KBM-7 (cell line): ENCODE results near the gene COQ9.
"Not testable (repeated sequence)": the region's sequence is repeated elsewhere in the genome, so short reads cannot be mapped to it uniquely, and the experiment has no call there.

Experiments used
- DNase-seq: peaks from one replicate; pipeline ENCODE4 v3.0.0-alpha.2; 2015
- in situ Hi-C: fragments of 300-500 bp; cut with MboI; formaldehyde crosslinking; loops from 2 replicates; pipeline ENCODE4 v1.14.3; 2020; ENCODE audit warnings: low sequenced_read_pairs, low pct_unique_long_range_greater_than_20kb, mixed read lengths

Gene COQ9, protein sequence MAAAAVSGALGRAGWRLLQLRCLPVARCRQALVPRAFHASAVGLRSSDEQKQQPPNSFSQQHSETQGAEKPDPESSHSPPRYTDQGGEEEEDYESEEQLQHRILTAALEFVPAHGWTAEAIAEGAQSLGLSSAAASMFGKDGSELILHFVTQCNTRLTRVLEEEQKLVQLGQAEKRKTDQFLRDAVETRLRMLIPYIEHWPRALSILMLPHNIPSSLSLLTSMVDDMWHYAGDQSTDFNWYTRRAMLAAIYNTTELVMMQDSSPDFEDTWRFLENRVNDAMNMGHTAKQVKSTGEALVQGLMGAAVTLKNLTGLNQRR

DNA sequence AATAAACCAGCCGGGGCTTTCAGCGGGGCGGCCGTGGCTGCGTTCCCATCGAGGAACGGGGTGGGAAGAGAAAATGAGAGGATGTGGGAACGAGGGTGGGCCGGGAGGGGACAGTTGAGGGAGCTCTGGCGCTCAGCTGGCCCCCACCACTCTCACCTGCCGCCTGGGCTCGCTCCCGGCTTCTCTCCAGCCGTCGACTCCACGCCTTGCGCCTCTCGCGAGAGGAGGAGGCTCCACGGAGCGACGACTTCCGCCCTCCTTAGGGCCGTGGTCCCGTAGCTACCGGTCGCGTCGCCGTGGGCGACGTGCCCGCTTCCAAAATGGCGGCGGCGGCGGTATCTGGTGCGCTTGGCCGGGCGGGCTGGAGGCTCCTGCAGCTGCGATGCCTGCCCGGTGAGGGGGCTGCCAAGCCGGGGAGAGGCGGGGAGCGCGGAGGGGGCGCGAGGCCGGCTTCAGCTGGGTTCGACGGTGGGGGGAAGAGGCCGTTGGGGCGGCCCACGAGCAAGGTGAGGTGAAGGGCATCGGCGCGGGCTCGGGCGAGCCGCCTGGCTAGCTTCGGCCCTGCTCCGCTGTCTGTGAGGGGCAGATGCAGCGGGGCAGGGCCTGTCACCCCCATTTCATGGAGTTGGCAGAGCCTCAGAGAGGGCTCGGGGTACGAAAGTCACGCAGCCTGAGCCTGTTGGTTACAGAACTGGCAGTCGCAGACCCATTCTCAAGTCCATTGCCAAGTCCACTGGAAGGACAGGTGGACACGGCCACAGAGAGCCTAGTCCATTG lies at the start of gene COQ9, which contains the start of gene CIAPIN1:
Gene COQ9, plus strand, starts transcription at position 294 of the 777 bp plus-strand sequence. Its CDS starts 27 bp downstream, at position 321.
Gene CIAPIN1, minus strand, starts transcription at position 200 of the 777 bp plus-strand sequence. CDS start 6,457 bp downstream, outside the sequence.
- peak; percentile 92 for DNase-seq
- in situ Hi-C loops, result no loop called here

DNA sequence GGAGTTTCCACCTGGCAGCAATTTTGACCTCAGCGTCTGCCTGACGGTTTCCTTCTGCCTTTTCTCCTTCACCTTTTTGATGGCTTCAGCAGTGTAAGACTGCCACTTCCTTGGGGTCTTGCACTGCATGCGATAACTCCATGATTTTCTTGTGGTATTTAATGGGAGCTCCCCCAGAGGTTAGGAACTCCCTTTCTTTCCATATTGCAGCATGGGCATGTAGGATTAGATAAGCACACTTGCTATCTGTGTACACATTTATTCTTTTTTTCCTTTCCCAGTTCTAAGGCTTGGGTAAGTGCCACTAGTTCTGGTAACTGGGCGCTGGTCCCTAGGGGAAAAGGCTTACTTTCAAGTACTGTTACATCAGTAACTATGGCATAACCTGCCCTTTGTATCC lies 49.8 kb upstream of the COQ9 start:
- DNase-seq, in situ Hi-C loops: not testable (repeated sequence)

DNA sequence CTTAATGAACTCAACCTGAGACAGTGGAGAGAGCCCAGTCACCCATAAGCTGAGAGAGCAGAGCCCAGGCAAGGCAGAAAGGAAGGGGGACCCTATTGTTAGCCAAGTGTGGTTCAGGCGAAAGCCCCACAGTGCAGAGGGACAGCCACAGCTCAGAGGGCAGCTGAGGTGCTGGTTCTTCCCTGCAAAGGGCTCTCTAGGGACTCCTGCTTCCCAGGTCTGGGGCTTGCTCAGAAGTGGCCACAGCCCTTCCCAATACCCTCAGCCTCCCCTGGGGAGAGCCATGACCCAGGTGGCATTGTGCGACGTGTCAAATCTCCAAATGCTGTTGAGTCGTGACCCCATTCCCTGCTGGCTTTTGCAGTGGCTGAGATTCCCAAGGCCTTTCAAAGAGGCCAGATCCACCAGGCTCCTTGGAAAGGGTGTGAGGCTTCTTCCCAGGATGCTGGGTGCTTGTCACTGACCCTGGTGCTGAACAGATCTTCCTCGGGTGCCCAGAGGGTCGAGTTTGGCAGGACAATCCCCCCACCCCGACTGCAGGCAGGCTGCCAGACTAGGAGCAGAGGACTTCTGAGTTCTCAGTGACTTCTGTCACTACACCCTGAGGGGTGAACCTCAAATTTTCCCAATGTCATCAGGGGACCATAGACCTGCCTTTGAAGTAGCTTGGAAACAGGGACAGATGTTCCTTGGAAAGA lies 45.2 kb upstream of the COQ9 start:
- in situ Hi-C loops, result no loop called here
- DNase-seq, result no peak

DNA sequence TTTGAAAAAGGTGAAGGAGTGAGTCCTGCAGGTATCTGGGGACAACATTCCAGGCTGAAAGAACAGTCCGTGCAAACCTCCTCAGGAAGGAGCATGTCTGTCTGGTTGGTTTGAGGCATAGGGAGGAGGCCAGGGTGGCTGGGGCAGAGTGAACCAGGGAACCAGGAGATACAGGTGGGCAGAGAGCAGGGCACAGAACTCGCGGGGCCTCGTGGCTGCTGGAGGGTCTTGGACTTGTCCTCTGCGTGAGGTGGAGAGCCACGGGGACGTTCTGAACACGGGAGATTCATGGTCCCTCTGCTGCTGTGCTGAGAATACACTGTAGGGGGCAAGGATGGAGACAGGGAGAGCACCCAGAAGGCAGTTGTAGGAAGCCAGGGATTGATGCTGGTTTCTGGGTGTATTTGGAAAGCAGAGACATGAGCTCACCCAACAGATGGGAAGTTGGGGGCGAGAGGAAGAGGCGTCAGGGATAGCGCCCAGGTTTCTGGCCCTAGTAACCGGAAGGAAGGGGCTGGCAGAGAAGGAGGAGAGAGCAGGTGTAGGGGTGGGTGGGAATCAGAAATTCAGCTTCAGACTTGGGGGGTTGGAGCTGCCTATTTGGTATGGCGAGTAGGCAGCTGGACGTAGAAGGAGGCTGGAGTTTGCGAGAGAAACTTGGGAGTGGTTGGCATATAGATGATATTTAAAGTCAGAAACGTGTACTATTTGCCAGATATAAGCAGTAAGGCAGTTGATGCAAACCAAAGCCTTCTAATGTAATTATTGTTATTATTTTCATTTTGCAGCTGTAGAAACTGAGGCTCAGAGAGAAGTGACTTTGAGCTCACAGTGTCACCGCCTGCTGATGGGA lies 43.1 kb upstream of the COQ9 start, which contains the start of gene CCL17:
Gene CCL17, plus strand, starts transcription at position 803 of the 853 bp plus-strand sequence. CDS start 9,166 bp downstream, outside the sequence.
- in situ Hi-C loops, result no loop called here
- no peak for DNase-seq

DNA sequence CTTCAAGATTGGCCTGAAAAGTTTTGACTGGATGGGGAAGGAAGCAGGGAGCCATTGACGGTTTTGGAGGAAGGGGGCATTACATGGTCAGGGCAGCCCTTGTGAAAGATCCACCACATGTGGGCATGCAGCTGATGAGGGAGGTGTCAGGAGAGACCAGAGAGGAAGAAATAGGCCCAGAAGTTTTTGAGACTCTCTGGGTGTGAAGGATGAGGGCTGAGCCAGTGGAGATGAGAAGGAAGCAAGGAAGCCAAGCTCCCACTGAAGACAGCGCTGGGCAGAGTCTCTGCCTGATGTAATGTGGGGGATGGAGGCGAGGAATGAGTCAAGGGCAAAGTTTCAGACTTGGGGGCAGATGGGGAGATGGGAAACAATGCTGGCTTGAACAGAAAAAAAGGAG lies 42.2 kb upstream of the COQ9 start:
- in situ Hi-C loops, result no loop called here
- DNase-seq, result no peak

DNA sequence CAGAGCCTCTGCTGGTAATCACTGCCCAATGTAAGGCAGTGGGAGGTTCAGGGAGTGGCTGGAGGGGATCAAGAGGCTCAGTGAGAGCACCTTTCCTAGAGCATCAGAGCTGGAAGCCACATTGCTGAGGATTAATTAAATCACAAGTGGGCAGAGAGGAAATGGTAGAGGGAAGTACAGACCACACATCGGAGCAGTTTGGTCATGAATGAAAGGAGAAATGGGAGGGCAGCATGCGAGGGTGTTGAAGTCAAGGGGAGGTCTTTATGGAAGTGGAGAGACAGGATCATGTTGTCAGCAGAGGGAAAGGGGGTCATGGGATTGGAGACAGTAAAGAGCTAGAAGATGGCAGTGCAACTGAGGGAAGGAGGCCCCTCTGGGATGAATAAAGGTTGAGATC lies 40.4 kb upstream of the COQ9 start:
- peak; percentile 72 for DNase-seq
- in situ Hi-C loops, result no loop called here

DNA sequence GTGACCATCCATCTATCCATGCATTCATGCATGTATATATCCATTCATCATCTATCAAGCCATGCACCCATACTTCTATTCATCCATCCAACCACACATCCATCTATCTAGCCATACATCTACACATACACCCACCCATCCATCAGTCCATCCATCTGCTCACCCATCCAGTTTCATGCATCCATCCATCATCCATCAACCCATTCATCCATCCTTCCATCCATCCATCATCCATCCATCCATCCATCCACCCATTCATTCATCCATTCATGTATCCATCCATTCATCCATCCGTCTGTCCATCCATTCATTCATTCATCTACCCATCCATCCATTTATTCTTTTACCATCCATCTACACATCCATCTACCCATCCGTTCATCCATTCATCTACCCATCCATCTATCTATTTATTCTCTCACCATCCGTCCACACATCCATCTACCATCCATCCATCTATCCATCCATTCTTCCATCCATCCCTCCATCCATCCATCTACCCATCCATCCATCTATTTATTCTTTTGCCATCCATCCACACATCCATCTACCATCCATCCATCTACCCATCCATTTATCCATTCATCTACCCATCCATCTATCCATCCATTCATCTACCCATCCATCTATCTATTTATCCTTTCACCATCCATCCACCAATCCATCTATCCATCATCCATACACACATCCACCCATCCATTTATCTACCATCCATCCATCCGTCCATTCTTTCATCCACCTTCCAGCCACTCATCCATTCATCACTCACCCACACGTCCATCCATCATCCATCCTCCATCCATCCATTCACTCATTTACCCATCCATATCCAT lies 39.5 kb upstream of the COQ9 start:
- in situ Hi-C loops, result no loop called here
- no peak for DNase-seq

DNA sequence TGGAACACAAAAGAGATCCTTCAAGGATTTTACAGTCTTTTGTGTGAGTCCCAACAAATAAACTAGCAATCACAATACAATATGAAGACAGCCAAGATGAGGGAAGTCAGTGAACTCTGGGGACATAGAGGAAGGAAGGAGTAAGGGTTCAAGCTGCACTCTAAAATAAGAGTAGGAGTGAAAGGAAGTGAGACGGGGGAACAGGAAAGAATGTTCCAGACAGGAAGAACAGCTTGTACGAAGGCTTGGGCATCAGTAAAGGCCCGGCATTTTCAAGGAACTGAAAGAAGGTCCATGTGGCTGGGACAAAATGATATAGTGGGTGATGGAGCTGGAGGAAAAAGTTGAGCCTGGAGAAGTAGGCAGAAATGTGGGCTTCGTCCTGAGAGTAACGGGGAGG lies 38.2 kb upstream of the COQ9 start:
- in situ Hi-C loops, result no loop called here
- peak; percentile 23 for DNase-seq

DNA sequence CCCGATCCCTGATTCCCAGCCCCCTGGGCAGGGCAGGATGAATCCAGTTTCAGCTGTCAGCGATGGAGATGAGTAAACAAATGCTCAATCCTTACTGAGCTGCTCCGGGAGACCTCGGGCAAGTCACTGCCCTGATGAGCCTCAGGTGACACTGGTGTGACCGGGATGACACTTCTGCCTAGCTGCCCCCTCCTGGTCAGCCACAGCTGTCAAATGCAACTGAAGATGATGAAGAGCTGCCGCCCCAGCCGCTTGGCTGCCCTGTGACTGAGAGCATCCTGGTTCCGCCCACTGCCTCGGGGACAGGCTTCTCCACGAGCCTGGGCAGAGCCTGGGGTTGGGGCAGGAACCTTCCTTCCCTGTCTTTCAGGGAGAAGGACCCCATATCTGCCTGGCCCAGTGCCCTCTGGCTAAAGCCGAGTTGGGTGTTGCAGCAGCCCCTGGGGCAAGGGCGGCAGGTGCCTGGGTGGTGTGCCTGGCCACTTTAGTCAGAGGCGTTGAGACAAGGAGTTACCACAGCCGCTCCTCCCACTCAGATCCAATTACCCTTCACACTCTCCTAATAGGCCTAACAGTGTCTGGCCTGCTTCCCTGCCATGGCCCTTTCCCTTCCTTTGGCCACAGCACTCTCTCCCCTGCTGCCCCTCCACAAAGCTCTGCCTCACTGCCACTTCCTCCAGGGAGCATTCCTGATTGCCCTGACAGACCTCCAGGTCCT lies 37.2 kb upstream of the COQ9 start:
- DNase-seq, result no peak

DNA sequence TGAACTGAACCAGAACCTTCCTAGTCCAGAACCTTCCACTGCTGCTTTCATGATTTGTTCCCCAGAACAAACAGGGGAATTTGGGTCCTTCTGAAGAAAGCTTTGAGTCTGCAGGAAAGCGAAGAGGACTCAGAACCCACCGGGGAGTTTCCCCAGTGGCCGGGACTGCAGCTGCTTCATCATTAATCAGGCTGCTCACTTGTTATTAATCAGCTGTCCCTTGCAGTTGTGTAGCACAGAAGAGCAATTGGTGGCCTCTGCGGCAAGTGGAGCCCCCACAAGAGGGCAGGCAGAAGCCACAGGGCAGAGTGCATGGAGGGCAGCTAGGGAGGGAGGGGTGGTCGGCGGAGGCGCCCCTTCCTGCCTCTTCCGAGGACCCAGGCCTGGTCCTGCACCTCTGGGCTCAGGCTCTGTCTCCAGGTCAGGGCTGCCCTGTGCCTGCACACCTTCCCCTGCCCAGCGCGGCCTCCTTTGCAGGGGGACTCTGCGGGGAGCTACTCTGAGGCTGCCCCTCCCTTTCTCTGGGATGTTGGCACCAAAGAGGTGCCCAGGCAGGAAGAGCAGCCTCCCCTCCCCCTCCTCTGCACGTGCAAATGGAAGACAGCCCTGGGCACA lies 35.8 kb upstream of the COQ9 start:
- in situ Hi-C loops, result loop anchor here (10.0 kb wide), 1 partner anchor 107 kb away; no protein-coding TSS in a partner anchor
- DNase-seq, result no peak

More for the DNA sequence above, 37.2 kb upstream of the COQ9 start:
- in situ Hi-C loops, result loop anchor here (10.0 kb wide), 1 partner anchor 105 kb away; no protein-coding TSS in a partner anchor

DNA sequence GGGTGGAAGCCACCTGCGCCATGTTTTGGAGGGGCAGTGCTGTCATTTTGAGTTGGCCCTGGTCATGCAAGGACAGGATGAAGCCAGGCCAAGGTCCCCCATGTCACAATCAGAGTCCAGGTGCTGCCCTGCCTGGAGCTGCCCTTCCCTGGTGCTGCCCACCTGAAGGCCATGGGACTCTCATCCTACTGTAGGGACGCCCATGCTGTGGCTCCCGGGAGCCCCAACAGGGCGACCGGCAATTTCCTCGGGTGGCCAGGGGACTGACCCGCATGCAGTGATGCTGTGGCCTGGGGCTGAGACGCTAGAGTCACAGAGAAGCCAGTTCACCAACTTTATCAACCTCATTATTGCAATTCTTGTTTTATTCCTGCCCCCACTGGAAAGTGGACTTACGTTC lies 34.7 kb upstream of the COQ9 start:
- no peak for DNase-seq
- in situ Hi-C loops, result loop anchor here (10.0 kb wide), 1 partner anchor 108 kb away; no protein-coding TSS in a partner anchor

DNA sequence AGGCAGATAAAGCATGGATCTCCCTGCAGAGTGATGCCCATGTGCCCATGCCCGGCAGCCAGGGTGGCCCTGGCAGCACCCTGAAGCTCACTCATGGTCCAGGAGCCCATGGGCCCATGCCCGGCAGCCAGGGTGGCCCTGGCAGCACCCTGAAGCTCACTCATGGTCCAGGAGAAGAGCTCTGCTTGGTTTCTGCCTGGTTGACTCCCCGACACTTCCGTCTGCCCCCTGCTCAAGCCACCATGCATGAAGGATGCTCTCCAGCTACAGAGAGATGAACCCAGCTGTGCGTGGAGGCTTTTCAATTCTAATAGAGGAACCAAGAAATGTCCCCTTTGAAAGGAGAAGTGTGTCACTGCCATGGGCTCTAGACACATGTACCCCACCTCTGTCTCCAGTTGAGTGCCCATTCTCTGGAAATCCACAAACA lies 34.0 kb upstream of the COQ9 start:
- in situ Hi-C loops, result loop anchor here (10.0 kb wide), 1 partner anchor 109 kb away; no protein-coding TSS in a partner anchor
- DNase-seq, result no peak

DNA sequence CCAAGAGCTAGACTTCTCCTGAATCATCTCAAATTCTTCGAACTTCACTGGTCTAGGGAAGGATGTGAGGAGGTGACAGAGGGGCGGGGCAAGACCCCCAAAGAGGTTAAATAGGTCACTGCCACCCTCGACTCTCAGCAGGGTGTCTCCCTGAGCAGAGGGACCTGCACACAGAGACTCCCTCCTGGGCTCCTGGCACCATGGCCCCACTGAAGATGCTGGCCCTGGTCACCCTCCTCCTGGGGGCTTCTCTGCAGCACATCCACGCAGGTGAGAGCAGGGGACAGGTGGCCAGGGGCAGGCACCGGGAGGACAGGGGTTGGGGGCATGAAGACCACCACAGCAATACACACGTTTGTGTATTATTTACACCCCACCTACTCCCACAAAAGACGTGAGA lies 33.5 kb upstream of the COQ9 start:
- in situ Hi-C loops, result loop anchor here (10.0 kb wide), 1 partner anchor 109 kb away; no protein-coding TSS in a partner anchor
- no peak for DNase-seq

DNA sequence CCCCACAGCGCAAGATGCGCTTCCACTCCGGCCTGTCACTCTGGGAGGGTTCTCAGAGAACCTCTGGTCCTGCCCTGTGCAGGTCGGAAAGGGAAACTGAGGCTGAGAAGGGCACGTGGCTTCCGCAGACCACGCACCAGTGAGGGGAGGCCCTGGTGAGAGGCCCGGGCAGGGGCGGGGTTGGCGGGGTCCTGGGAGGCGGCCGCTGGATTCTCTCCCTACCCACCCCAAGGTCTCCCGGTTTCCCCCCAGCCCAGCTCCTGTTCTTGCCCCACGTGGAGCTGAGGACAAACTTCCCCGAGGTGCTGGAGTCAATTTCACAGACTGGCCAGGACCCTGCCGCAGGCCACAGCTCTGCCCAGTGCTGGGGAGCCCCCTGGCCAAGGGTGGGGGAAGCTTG lies 31.2 kb upstream of the COQ9 start:
- in situ Hi-C loops, result loop anchor here (10.0 kb wide), 1 partner anchor 111 kb away; no protein-coding TSS in a partner anchor
- no peak for DNase-seq

DNA sequence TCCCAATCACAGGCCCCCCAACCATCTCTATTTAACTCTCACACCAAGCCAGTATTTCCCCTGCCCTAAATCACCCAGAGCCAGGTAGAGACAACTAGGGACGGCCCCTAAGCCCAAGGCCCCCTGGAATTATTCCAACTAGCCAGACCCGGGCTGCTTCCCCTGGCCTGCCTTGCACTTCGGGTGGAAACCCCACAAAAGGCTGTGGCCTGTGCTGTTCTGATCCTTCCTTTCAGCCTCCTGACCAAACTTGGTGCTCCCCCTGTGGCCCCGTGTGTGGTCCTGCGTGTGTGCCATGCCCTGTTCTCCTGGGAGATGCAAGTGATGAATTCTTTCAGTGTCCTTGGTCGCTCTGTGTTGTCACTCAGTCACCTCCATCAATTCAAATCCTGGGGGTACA lies 27.8 kb upstream of the COQ9 start:
- no peak for DNase-seq
- in situ Hi-C loops, result loop anchor here (10.0 kb wide), 1 partner anchor 115 kb away; no protein-coding TSS in a partner anchor
